HCT116 (cell line): Measurements from ENCODE around the gene FNDC3B. TPM values are rescaled to one million over a fixed set of nuclear protein-coding genes. Genes with fewer than 3 reads are reported as not detected.

ENCODE experiments used
- ATAC-seq: fragments of 200-7000 bp; cut with Tn5 transposase; 2 replicates; pipeline ENCODE4 v1.9.1; 2020; ENCODE audit warnings: mild to moderate bottlenecking, moderate library complexity
- BruUV-seq: library from RNA; stranded (reverse); fragments of 400-500 nt; replicated peaks from 2 replicates; lab custom pipeline; 2021; lab: Mats Ljungman, UMichigan
- CTCF ChIA-PET: fragments of 300-600 bp; sonication (Branson Sonifier 250); formaldehyde crosslinking; loops from one replicate; lab custom pipeline; 2021; ENCODE audit warnings: antibody characterized with exemption; lab: Charles Lee
- POLR2A ChIA-PET: fragments of 300-600, 350-600 bp; sonication (Branson Sonifier 250); formaldehyde crosslinking; loops from one replicate; lab custom pipeline; 2021; ENCODE audit warnings: antibody characterized with exemption; lab: Charles Lee
- RAD21 ChIA-PET, 2 experiments: fragments of 300-600 bp; sonication (Branson Sonifier 250); formaldehyde crosslinking; loops; one replicate each; lab custom pipeline; 2023; ENCODE audit warnings: low total read pairs in 2 of 2; ENCODE audit not compliant: uncharacterized antibody in 2 of 2, unreplicated experiment in 2 of 2, low non-redundant PET in 1 of 2; lab: Charles Lee
- DNase-seq: peaks from one replicate; pipeline ENCODE4 v3.0.0-alpha.2; 2010; ENCODE audit warnings: low read depth, low spot score
- H2AFZ ChIP-seq: fragments of 200-600 bp; shearing (Covaris generic), sonication (generic); 2 replicates; pipeline ENCODE4 v1.6.1; 2017; ENCODE audit warnings: low read depth, mixed run types, mixed read lengths, antibody characterized with exemption, low read length; ENCODE audit not compliant: poor library complexity, severe bottlenecking
- H3K27ac ChIP-seq: 2 replicates; pipeline ENCODE4 v1.5.1; 2012; ENCODE audit warnings: low read depth, low read length
- H3K27me3 ChIP-seq: fragments of 200-600 bp; sonication (generic); 2 replicates; pipeline ENCODE4 v1.6.1; 2016; ENCODE audit warnings: mixed run types, low read length, mixed read lengths; ENCODE audit not compliant: insufficient read depth
- H3K36me3 ChIP-seq, 2 experiments: fragments of 200-500 bp in 1 of 2; fragments of 200-600 bp in 1 of 2; sonication (Bioruptor generic) in 1 of 2; sonication (generic) in 1 of 2; 2 replicates each; pipeline versions ENCODE4 v1.5.1 to v1.6.1; 2014 to 2016; ENCODE audit warnings: low read length in 2 of 2, inconsistent platforms in 1 of 2, mixed read lengths in 1 of 2, mixed run types in 1 of 2; ENCODE audit not compliant: insufficient read depth in 2 of 2, control insufficient read depth in 1 of 2
- H3K4me1 ChIP-seq, 2 experiments: fragments of 200-600 bp in 1 of 2; sonication (generic) in 1 of 2; 2 replicates each; pipeline versions ENCODE4 v1.5.1 to v1.6.1; 2012 to 2017; ENCODE audit warnings: low read length in 2 of 2, inconsistent platforms in 1 of 2, mild to moderate bottlenecking in 1 of 2, mixed read lengths in 1 of 2, mixed run types in 1 of 2, moderate library complexity in 1 of 2; ENCODE audit not compliant: insufficient read depth in 2 of 2, control insufficient read depth in 1 of 2
- H3K4me2 ChIP-seq: fragments of 200-600 bp; sonication (generic); 2 replicates; pipeline ENCODE4 v1.6.1; 2017; ENCODE audit warnings: mixed run types, low read length, mixed read lengths
- H3K4me3 ChIP-seq, 2 experiments: fragments of 200-600 bp in 1 of 2; sonication (generic) in 1 of 2; replicated peaks in 1 of 2; 2 replicates each; pipeline ENCODE4 v1.5.1; 2011 to 2016; ENCODE audit warnings: low read length in 2 of 2, control low read depth in 1 of 2, low read depth in 1 of 2, mild to moderate bottlenecking in 1 of 2, mixed read lengths in 1 of 2, mixed run types in 1 of 2
- H3K79me2 ChIP-seq: fragments of 200-600 bp; sonication (generic); 2 replicates; pipeline ENCODE4 v1.6.1; 2017; ENCODE audit warnings: mild to moderate bottlenecking, mixed run types, low read length, moderate library complexity, mixed read lengths; ENCODE audit not compliant: insufficient read depth
- H3K9ac ChIP-seq: fragments of 200-600 bp; sonication (generic); 2 replicates; pipeline ENCODE4 v1.6.1; 2016; ENCODE audit warnings: low read length, mixed read lengths
- H3K9me2 ChIP-seq: fragments of 200-600 bp; sonication (generic), shearing (Covaris generic); 2 replicates; pipeline ENCODE4 v1.6.1; 2017; ENCODE audit warnings: mixed run types, mild to moderate bottlenecking, moderate library complexity; ENCODE audit not compliant: insufficient read depth
- H3K9me3 ChIP-seq, 2 experiments: fragments of 200-500 bp in 1 of 2; fragments of 200-600 bp in 1 of 2; sonication (Bioruptor generic) in 1 of 2; sonication (generic) in 1 of 2; 2 replicates each; pipeline ENCODE4 v1.6.1; 2014 to 2017; ENCODE audit warnings: low read length in 2 of 2, mixed read lengths in 2 of 2, inconsistent platforms in 1 of 2, low read depth in 1 of 2, mild to moderate bottlenecking in 1 of 2, mixed run types in 1 of 2, moderate library complexity in 1 of 2; ENCODE audit not compliant: control insufficient read depth in 1 of 2, insufficient read depth in 1 of 2
- H4K20me1 ChIP-seq: fragments of 200-600 bp; sonication (generic), shearing (Covaris generic); 2 replicates; pipeline ENCODE4 v1.6.1; 2017; ENCODE audit warnings: mixed run types, mild to moderate bottlenecking, moderate library complexity; ENCODE audit not compliant: insufficient read depth
- CTCF ChIP-seq, 3 experiments: fragments of 200-600 bp in 1 of 3; sonication (generic) in 1 of 3; IDR thresholded peaks in 2 of 3; conservative IDR thresholded peaks in 1 of 3; 2 replicates each; pipeline ENCODE4 v1.5.1; 2012 to 2017; ENCODE audit warnings: low read depth in 2 of 3, low read length in 2 of 3, antibody characterized with exemption in 1 of 3, borderline replicate concordance in 1 of 3, control low read depth in 1 of 3, mild to moderate bottlenecking in 1 of 3, mixed read lengths in 1 of 3, mixed run types in 1 of 3, moderate library complexity in 1 of 3; ENCODE audit not compliant: insufficient read depth in 1 of 3
- EGR1 ChIP-seq: IDR thresholded peaks from 2 replicates; pipeline ENCODE4 v1.6.1; 2012; ENCODE audit warnings: low read depth
- EZH2phosphoT487 ChIP-seq: fragments of 200-600 bp; IDR thresholded peaks from 2 replicates; pipeline ENCODE4 v1.6.1; 2018; ENCODE audit warnings: antibody characterized with exemption, borderline replicate concordance
- MAX ChIP-seq: IDR thresholded peaks from 2 replicates; pipeline ENCODE4 v1.6.1; 2012
- REST ChIP-seq: IDR thresholded peaks from 2 replicates; pipeline ENCODE4 v1.6.1; 2012; ENCODE audit warnings: low read depth
- TCF7L2 ChIP-seq: IDR thresholded peaks from 2 replicates; pipeline ENCODE4 v1.7.0; 2011; ENCODE audit warnings: borderline replicate concordance, inconsistent platforms; ENCODE audit not compliant: insufficient read depth, insufficient read length; ENCODE audit errors: extremely low read depth
- ZNF274 ChIP-seq: fragments of 200-500 bp; sonication (Bioruptor generic); IDR thresholded peaks from 2 replicates; pipeline ENCODE4 v1.6.1; 2014; ENCODE audit warnings: mild to moderate bottlenecking, low read depth, low read length, inconsistent platforms
- intact Hi-C: fragments of 100-400 bp; cut with micrococcal nuclease; formaldehyde crosslinking; loops from 2 replicates; pipeline ENCODE4 v1.10.0; 2022
- total RNA-seq: library from RNA; stranded (reverse); gene quantifications from one replicate; pipeline ENCODE4 v1.2.1, GENCODE V29; 2021; ENCODE audit not compliant: unreplicated experiment

FNDC3B gene
- total RNA-seq, 1 experiment from 2014 or later, result 45.7 TPM

- TF ChIP-seq EGR1, result no peak
- TF ChIP-seq TCF7L2, result no peak
- TF ChIP-seq CTCF (IDR thresholded peaks at IDR 0.05 in 2 of 3, conservative IDR thresholded peaks at IDR 0.05 in 1 of 3; ENCODE audit: borderline replicate concordance in 1 of 3, insufficient read depth in 1 of 3, low read depth in 2 of 3, low read length in 2 of 3), result no peak
- no peak for TF ChIP-seq ZNF274
- no peak for TF ChIP-seq MAX
- TF ChIP-seq REST, result no peak
- no peak for TF ChIP-seq EZH2phosphoT487
- intact Hi-C loops, result no loop called here
- H3K4me2 ChIP-seq, result no peak overlapping the region
- ChIA-PET CTCF (no interaction called here), POLR2A (no interaction called here), RAD21 (no interaction called here)
- DNase-seq (no peak), ATAC-seq (no peak)
- no peaks in the 10 kb centered on the region for H3K79me2 ChIP-seq
- H3K9me3 ChIP-seq, result no peaks in the 10 kb centered on the region
- H4K20me1 ChIP-seq, result no peaks in the 10 kb centered on the region
- no peaks in the 10 kb centered on the region for H3K4me1 ChIP-seq
- H3K4me3 ChIP-seq, result no peak overlapping the region
- no peak overlapping the region for H2AFZ ChIP-seq
- H3K27ac ChIP-seq, result no peak overlapping the region
- H3K36me3 ChIP-seq, result no peaks in the 10 kb centered on the region
- no peak overlapping the region for H3K9ac ChIP-seq
- no peaks in the 10 kb centered on the region for H3K27me3 ChIP-seq
- H3K9me2 ChIP-seq, result no peaks in the 10 kb centered on the region
- no TSS peak for BruUV-seq
These were observed 362.7 kb downstream of the FNDC3B start for GRCh38 chr3:172402090-172402489.
